PC-9 (cell line): ENCODE data around the gene MTG2. TPM values are rescaled to one million over a fixed set of nuclear protein-coding genes. Genes with fewer than 3 reads are reported as not detected.

Experiments
- BruUV-seq: library from RNA; stranded (reverse); fragments of 400-500 nt; replicated peaks from 2 replicates; lab custom pipeline; 2021; lab: Mats Ljungman, UMichigan
- CTCF ChIA-PET: fragments of 300-600 bp; sonication (Branson Sonifier 250); formaldehyde crosslinking; loops from one replicate; lab custom pipeline; 2022; ENCODE audit warnings: antibody characterized with exemption; lab: Charles Lee
- POLR2A ChIA-PET: fragments of 300-600 bp; sonication (Branson Sonifier 250); formaldehyde crosslinking; loops from one replicate; lab custom pipeline; 2022; ENCODE audit warnings: antibody characterized with exemption; ENCODE audit not compliant: unreplicated experiment; lab: Charles Lee
- DNase-seq, 2 experiments: peaks; one replicate each; pipeline versions ENCODE4 v3.0.0 to v3.0.0-alpha.2; 2015 to 2022; ENCODE audit warnings: mixed read lengths in 1 of 2
- H2AFZ ChIP-seq: fragments of 200-600 bp; sonication (generic); 2 replicates; pipeline ENCODE4 v1.8.1; 2017; ENCODE audit warnings: antibody characterized with exemption
- H3F3A ChIP-seq: fragments of 200-600 bp; sonication (generic); 2 replicates; pipeline ENCODE4 v1.8.1; 2017; ENCODE audit warnings: antibody characterized with exemption, mild to moderate bottlenecking, low read depth; ENCODE audit not compliant: insufficient read depth
- H3K27ac ChIP-seq: fragments of 200-600 bp; sonication (generic); 2 replicates; pipeline ENCODE4 v1.6.1; 2016; ENCODE audit warnings: mixed run types
- H3K27me3 ChIP-seq: fragments of 200-600 bp; sonication (generic); 2 replicates; pipeline ENCODE4 v1.6.1; 2016; ENCODE audit warnings: low read depth, mixed run types; ENCODE audit not compliant: insufficient read depth
- H3K36me3 ChIP-seq: fragments of 200-600 bp; sonication (generic); 2 replicates; pipeline ENCODE4 v1.6.1; 2016; ENCODE audit warnings: low read depth, mixed run types
- H3K4me1 ChIP-seq: fragments of 200-600 bp; sonication (generic); replicated peaks from 2 replicates; pipeline ENCODE4 v1.6.1; 2016; ENCODE audit warnings: mixed run types; ENCODE audit not compliant: insufficient read depth
- H3K4me2 ChIP-seq: fragments of 200-600 bp; sonication (generic); 2 replicates; pipeline ENCODE4 v1.6.1; 2017; ENCODE audit warnings: mixed run types
- H3K4me3 ChIP-seq: fragments of 200-600 bp; sonication (generic); 2 replicates; pipeline ENCODE4 v1.6.1; 2016; ENCODE audit warnings: mixed run types
- H3K79me2 ChIP-seq: fragments of 200-600 bp; sonication (generic); 2 replicates; pipeline ENCODE4 v1.6.1; 2017; ENCODE audit warnings: low read depth, mixed run types
- H3K9me2 ChIP-seq: fragments of 200-600 bp; sonication (generic); 2 replicates; pipeline ENCODE4 v1.8.1; 2017; ENCODE audit warnings: mild to moderate bottlenecking; ENCODE audit not compliant: insufficient read depth
- H3K9me3 ChIP-seq: fragments of 200-600 bp; sonication (generic); 2 replicates; pipeline ENCODE4 v1.8.1; 2016; ENCODE audit warnings: low read depth; ENCODE audit not compliant: insufficient read depth
- H4K20me1 ChIP-seq: fragments of 200-600 bp; sonication (generic); 2 replicates; pipeline ENCODE4 v1.8.1; 2017; ENCODE audit not compliant: insufficient read depth
- EZH2 ChIP-seq: fragments of 200-600 bp; sonication (generic); IDR thresholded peaks from 2 replicates; pipeline ENCODE4 v1.8.0; 2017; ENCODE audit warnings: antibody characterized with exemption, low read depth
- intact Hi-C: fragments of 100-400 bp; cut with micrococcal nuclease; formaldehyde crosslinking; loops from one replicate; pipeline ENCODE4 v1.10.0; 2022; ENCODE audit not compliant: unreplicated experiment
- total RNA-seq: library from RNA; stranded (reverse); gene quantifications from 2 replicates; pipeline ENCODE4 v1.2.3, GENCODE V29; 2021
- TF ChIP-seq, protein P1 (sequence below): fragments of 200-600 bp; sonication (generic); conservative IDR thresholded peaks from 2 replicates; pipeline ENCODE4 v1.6.1; 2017; ENCODE audit warnings: mixed run types, antibody characterized with exemption, mild to moderate bottlenecking, moderate library complexity

Gene MTG2
- total RNA-seq, 1 experiment from 2014 or later, result 58.1 TPM

DNA sequence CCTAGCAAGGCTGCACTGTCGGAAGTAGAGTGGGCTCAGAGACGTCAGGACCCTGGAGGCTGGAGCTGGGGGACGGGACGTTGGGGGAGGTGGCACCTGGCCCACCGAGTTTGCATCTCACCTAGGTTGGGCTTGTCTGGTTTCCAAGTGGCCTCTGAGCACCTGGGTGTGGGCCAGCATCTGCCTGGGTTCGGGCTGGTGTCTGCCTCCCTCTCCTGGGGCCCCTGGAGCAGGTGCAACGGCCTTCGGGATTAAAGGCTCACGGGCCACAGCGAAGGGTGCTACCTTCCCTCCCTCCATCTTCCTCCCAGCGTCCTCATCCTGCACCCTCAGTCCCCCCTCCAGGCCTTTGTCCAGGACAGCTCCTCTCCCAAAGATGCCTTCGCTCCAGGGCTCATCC lies 31.2 kb downstream of the MTG2 start:
- Histone ChIP-seq H3K27ac (no peak overlapping the region), H3K36me3 (no peaks in the 10 kb centered on the region), H3K9me3 (no peaks in the 10 kb centered on the region), H3K79me2 (no peaks in the 10 kb centered on the region), H3K9me2 (no peaks in the 10 kb centered on the region), H3K27me3 (peaks cover 60% of the 10 kb centered on the region), H3F3A (peaks cover 9% of the 10 kb centered on the region), H3K4me1 (no peaks in the 10 kb centered on the region), H4K20me1 (peaks cover 10% of the 10 kb centered on the region; the same call in 1 of the 2 replicates), H3K4me3 (no peak overlapping the region), H2AFZ (no peak overlapping the region), H3K4me2 (peak overlapping the region; percentile 10; the same call in 1 of the 2 replicates)
- no TSS peak for BruUV-seq
- intact Hi-C loops, result no loop called here
- no peak for TF ChIP-seq EZH2
- TF ChIP-seq, protein P1, sequence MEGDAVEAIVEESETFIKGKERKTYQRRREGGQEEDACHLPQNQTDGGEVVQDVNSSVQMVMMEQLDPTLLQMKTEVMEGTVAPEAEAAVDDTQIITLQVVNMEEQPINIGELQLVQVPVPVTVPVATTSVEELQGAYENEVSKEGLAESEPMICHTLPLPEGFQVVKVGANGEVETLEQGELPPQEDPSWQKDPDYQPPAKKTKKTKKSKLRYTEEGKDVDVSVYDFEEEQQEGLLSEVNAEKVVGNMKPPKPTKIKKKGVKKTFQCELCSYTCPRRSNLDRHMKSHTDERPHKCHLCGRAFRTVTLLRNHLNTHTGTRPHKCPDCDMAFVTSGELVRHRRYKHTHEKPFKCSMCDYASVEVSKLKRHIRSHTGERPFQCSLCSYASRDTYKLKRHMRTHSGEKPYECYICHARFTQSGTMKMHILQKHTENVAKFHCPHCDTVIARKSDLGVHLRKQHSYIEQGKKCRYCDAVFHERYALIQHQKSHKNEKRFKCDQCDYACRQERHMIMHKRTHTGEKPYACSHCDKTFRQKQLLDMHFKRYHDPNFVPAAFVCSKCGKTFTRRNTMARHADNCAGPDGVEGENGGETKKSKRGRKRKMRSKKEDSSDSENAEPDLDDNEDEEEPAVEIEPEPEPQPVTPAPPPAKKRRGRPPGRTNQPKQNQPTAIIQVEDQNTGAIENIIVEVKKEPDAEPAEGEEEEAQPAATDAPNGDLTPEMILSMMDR, result no peak
- ChIA-PET CTCF (no interaction called here), POLR2A (no interaction called here)
- DNase-seq, result no peak

GRCh38 chr20:62215020-62215990 lies 32.5 kb downstream of the MTG2 start:
- peaks cover 65% of the 10 kb centered on the region for H3K27me3 ChIP-seq

DNA sequence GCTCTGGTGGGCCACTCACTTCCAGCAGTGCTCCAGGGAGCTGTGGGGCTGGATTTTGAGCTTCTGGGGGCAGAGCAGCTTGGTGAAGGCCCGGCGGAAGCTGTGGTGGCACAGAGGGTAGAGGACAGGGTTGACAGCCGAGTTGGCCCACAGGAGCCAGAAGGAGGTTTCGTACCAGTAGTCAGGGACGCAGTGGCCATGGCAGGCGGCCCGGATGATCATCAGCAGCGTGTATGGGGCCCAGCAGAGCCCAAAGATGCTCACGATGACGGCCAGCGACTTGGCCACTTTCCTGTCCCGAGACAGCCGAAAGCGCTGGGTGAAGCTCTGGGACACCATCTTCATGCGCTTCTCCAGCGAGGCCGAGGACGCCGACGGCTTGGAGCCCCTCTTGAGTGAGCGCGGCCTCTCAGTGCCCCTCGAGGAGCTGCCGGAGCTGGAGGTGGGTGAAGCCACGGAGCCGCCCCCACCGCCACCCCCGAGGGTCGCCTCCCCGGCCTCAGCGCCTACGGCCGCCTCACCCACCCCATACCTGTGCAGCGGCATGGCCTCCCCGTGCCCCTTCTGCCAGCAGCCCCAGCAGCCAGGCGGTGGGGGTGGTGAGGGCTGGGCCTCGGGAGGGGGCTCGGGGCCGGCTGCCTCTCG lies 33.3 kb downstream of the MTG2 start:
- Histone ChIP-seq H3K9me2 (no peaks in the 10 kb centered on the region), H3K9me3 (no peaks in the 10 kb centered on the region), H3K27me3 (peaks cover 73% of the 10 kb centered on the region), H3F3A (peaks cover 4% of the 10 kb centered on the region), H3K79me2 (no peaks in the 10 kb centered on the region), H3K36me3 (no peaks in the 10 kb centered on the region), H4K20me1 (peaks cover 6% of the 10 kb centered on the region; the same call in 1 of the 2 replicates), H3K4me2 (no peak overlapping the region), H3K4me1 (no peaks in the 10 kb centered on the region), H2AFZ (no peak overlapping the region), H3K27ac (no peak overlapping the region), H3K4me3 (no peak overlapping the region)
- no TSS peak for BruUV-seq
- DNase-seq, result no peak
- CTCF ChIA-PET, result no interaction called here
- intact Hi-C loops, result no loop called here
- POLR2A ChIA-PET, result no interaction called here
- TF ChIP-seq, protein P1, result no peak
- no peak for TF ChIP-seq EZH2

More at GRCh38 chr20:62215020-62215990, 32.5 kb downstream of the MTG2 start:
- Histone ChIP-seq H3K4me3 (no peak overlapping the region), H4K20me1 (peaks cover 6% of the 10 kb centered on the region; the same call in 1 of the 2 replicates), H3K4me2 (no peak overlapping the region), H3K79me2 (no peaks in the 10 kb centered on the region), H2AFZ (no peak overlapping the region), H3K27ac (no peak overlapping the region), H3K36me3 (no peaks in the 10 kb centered on the region), H3F3A (peaks cover 4% of the 10 kb centered on the region), H3K9me2 (no peaks in the 10 kb centered on the region), H3K4me1 (no peaks in the 10 kb centered on the region), H3K9me3 (no peaks in the 10 kb centered on the region)
- no peak for TF ChIP-seq EZH2
- TF ChIP-seq, protein P1, result no peak
- POLR2A ChIA-PET, result no interaction called here
- intact Hi-C loops, result no loop called here
- no TSS peak for BruUV-seq
- DNase-seq, result no peak
- CTCF ChIA-PET, result interaction anchor here (0.6 kb wide), 1 partner anchor 191 kb away, joined by 3 read pairs; no protein-coding TSS in a partner anchor
